IPS DF 19.7 (cell line): Measurements from ENCODE around the gene EPHA1.
"Not testable (repeated sequence)": the region's sequence is repeated elsewhere in the genome, so short reads cannot be mapped to it uniquely, and the experiment has no call there.

ENCODE experiments used
- DNase-seq: peaks from one replicate; pipeline ENCODE4 v3.0.0-alpha.2; 2013; ENCODE audit warnings: low read depth, low spot score

The EPHA1 gene

DNA sequence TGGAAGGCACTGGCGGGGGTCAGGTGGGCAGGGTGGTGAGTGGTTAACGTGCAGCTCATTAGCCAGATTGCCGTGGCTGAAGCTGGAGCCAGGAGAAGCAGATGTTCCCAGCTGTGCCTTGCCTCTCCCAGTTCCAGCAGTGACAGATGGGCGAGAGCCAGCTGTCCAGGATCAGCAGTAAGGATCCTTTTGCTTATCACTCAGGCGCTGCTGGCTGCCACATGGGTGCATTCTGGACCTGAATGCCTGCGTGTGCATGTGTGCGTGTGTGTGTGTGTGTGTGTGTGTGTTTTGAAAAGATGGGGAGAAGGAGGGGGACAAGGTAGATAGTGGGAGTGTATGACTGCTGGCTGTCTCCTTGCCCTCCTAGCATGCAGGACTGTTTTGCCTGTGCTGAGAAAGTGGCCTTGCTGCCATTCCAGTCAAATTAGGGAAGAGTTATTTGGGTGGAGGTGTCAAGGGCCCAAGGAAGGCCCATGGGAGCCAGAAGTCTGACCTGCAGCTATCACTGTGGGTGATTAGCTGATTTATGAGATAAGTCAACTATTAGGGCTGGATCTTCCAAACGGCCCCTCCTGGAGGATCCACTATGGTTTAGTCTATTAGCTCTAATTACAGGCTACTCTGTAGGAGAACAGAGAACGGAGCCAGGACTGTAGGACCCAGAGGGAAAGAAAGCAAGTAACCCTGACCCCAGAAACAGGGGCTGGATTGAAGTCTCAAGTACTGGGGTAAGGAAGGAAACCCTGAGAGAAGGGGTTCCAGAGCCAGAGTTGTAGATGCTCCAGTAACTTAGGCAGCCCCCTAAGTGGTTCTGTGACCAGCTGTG is 3.3 kb downstream of the EPHA1 start:
- no peak for DNase-seq

DNA sequence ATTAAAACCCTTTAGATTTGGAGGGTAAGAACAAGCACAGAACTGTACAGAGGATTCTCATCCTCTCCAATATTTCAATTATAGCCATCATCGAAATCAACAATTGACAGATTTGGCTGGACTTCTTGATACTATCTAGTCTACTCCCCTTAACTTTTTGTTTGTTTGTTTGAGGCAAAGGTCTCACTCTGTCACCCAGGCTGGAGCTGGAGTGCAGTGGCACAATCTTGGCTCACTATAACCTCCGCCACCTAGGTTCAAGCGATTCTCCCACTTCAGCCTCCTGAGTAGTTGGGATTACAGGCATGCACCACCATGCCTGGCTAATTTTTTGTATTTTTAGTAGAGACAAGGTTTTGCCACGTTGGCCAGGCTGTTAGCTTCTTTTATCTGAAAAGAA is 6.4 kb downstream of the EPHA1 start:
- not testable (repeated sequence) for DNase-seq

DNA sequence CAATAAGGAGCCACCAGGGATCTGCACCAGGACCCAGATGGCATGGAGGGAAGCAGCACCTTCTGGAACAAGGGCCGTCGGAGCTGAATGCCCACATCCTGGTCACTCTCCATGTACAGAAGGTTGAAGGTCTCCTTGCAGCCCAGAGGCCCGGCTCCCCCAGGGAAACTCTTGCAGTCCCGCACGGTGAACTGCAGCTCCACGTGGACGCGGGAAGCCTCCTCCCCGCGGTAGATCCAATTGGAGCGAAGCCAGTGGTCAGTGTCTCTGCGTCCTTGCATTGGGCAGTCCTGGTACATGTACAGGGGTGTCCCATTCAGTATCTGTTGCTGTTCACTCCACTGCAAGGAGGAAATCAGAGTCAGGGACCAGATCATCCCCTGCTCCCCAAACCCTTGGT is 7.4 kb downstream of the EPHA1 start:
- DNase-seq = no peak

DNA sequence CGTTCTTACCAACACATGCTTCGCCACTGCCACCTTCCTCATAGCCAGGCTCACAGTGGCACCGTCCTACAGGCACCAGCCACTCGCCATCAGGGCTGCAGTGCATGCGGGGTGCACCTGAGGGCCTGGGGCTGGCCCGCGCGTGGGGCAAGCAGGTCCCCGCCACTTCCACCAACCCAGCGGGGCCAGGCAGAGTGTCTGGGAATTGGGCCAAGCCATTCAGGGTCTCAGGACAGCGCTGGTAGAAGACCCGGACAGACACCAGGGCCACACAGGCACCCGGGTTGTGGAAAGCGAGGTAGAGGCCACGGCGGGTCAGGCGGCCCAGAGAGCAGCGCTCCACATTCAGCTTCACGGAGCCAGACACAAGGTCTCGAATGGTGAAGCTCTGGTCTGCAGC is 9.0 kb downstream of the EPHA1 start:
- DNase-seq = no peak

DNA sequence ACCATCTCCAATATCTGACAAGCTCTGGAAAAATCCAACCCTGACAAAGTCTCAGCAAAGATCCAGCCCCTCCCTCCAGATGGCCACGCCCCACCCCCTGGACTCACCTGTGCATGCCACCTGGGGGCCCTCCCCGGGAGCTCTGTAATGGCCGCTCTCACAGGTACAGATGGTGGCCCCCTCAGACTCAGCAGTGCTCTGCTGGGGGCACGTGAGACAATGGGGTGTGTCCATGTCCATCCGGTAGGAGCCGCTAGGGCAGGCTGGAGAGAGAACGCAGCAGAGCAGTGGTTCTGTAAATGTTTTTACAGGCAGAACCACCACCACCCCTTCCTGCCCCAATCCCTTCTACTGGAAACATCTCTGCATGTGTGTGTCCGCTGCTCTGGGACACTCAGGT is 9.5 kb downstream of the EPHA1 start:
- no peak for DNase-seq

DNA sequence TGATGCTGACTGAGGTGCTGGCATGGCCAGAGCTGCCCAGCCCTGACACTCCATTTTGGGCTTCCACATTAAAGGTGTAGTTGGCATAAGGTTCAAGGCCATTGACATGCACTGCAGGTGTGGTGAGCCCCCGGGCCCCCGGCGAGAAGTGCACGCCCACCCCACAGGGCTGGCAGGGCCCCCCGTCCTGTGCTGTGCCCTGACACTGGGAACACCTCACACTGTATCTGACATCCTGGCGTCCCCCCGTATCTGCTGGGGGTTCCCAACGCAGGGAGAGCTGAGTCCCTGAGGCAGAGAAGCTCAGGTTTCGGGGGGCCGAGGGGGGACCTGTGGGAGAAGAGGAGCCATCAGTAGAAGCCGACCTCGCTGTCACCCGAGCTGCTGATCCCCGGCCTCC is 10.0 kb downstream of the EPHA1 start:
- no peak for DNase-seq

DNA sequence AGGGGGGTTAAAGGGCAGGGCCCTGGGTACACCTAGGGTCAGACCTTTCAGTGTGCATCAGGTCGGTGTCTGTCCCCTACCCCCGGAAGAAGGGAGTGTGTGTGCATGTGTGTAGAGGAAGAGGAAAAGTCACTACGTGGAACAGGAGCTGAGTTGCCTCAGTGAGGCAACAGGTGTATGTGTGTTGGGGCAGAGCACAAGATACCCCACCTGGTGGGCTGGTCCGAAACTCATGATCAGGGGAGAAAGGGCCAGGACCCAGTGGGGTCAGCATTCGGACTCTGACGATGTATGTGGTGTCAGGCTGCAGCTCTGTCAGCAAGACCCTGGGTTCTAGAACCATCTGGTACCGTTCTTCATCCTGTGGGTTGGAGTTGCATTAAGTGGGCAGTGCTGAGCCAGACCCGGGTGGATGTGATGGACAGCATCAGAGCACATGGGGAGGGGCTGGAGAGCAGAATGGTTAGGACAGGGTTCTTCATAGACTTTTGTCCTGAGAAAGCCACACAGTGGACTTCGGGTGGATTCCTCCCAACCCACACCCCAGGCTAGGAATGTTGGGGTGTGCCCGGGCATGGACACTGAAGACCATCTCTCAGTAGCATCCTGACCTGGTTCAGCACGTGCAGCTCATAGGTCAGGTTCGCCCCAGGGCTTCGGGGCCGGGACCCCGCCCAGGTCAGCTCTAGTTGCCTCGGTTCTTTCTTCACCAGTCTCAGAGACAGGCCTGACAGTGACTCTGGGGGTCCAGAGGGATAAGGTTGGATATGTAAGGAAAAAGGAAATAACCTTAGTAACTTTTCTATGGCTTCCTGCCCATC is 10.7 kb downstream of the EPHA1 start:
- DNase-seq = no peak

DNA sequence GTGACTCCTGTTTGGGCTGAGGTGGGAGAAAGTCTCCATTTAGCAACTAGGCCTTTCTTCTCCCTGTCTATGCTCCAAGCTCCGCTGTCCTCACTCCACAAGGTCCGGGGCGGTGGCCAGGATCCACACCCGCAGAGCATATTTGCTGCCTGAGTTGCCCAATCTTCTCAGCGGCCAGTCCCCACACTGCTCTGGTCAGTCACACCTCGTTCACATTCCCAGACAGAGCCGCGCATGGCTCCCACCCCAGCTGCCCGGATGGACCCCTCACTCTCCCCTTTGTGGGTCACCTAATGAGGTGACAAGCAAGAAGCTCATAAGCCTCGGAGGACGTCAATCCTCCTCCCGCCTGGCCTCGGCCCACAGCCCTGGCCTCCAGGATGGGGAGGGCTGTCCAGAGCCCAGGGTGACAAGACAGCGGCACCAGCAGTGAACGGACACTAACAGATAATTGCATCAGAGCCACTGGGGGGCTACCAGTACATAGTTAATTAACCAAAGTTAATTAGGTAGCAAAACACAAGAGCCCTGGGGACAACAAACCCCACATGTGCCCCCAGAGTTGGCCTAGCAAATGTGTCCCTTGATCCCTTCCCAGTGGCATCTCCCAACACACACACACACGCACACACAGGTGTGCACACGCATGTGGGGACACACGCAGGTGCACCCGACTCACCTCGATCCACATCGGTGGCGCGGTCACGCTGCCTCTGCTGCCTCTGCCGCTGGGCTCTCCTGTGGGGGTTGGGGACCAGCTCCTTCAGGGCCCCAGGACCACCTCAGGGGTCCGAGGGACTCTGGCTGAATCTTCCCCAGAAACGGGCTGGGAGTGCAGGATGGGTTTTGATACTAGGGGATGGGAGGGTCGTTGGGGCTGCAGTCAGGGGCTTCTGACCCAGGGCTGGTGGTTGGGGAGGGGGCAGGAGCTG is 11.8 kb downstream of the EPHA1 start:
- DNase-seq = no peak

DNA sequence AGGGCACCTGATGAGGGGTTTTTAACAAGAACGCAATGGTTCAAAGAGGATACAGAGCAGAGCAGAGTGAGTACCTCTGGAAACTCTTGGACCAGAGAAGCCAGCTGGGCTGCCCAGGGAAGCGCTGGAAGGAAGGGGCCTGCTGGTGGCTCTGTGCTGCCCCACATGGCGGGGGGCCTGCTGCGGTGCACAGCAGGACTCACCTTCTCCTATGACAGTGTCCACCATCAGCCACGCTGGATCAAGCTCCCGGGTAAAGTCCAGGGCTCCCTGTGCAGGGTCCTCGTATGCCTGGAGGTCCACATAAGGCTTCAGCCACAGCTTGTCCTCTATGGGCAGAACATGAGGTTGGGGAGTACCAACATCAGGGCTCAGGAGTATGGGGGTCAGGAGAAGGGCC is 12.5 kb downstream of the EPHA1 start:
- no peak for DNase-seq

DNA sequence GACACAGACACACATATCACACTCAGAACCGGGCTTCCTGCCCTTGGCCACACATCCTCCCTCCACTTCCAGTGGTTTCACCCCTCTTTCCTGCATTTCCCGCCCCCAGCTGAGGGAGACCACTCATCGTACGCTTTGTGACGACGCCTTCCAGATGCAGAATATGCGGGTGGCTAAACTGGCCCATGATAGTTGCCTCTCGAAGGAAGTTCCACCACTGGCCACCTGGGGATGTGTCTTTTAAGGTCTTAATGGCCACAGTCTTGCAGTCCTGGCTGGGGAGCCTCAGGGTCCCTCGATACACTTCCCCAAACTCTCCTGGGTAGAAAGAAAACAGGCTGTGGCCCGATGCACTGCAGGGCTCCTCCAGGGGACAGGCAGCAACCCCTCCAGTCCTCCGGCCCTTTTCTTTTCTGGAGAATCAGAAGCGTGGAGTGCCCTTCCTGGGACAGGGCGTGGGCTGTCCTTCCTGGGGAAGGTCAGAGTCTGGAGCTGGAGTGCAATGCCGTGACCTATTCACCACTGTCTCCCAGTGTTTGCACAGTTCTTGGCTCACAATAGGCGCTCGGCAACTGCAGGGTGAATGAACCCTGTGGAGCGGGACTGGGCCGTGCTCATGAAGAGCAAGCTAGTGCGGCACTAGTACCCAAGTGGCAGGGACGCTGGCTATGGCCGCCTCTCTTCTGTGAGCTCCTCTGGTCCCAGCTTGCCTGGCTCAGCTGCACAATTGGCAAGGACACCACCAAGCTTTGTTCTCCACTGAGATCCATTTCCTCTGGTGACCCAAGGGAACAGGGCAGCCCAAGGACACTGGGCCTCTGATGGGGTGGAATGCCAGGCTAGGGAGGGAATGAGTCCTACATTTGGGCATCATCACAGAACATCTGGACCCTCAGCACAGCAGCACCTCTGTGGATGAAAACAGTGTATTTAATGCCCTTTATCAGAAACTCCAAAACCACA is 13.2 kb downstream of the EPHA1 start:
- DNase-seq = no peak

DNA sequence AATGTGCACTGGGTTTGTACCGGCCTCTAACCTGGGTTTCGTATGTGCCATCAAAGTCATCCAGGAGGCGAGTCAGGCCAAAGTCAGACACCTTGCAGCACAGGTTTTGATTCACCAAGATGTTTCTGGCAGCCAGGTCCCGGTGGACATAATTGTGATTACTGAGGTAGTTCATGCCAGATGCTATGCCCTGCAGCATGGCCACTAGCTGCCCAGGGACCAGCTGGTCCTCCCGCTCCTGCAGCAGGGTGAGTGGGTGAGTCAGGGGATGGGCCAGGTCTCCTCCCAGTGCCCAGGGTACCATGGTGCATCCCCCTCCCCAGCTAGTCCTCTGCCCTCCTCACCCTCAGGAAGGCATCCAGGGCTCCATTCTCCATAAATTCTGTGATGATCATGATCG is 13.9 kb downstream of the EPHA1 start:
- DNase-seq = no peak

DNA sequence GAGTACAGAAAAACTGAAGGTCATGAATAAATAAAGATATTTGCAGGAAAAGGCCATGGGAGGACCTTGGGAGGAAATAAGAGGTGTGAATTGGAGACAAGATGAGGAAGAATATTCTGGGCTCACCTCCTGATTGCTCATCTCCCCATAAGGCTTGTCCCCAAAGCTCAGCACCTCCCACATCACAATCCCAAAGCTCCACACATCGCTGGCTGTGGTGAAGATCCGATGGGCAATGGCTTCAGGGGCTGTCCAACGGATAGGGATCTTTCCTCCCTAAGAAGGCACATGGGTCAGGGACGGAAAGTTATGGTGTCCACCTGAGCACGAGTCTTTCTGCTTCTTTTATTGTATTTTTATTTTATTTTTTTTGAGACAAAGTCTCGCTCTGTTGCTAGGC is 14.6 kb downstream of the EPHA1 start:
- no peak for DNase-seq

DNA sequence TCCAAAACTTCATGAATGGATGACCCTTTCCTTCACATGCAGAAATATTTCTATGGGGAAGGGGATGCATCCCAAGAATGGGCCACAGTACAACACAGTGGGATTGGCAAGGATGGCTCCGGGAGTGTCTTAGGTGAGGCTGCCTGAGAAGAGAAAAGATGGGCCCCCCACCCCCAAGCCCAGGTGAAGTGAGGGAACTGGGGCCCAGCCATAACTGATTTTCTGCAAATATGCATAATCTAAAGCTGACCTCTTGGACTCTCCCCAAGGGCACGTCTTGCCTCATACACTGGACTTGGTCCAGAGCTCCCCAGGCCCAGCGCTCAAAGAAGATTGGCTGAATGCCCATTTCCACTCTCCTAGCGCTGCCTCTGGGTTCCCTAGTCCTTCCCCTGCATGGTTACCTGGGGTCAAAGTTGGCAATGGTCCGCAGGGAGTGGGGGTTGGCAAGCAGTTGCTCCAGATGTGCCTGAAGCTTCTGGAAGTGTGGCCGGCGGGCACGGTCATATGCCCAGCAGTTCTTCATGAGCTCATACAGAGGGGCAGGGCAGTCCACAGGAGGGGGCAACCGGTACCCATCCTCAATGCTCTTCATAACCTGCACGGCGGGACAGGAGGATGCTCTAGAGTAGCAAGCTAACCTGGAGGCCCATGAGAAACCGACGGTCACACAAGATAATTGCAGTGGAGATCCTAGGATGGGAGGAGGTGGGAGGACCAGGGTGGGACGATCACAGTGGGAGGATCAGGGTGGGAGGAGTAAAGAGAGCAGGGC is 15.2 kb downstream of the EPHA1 start:
- DNase-seq = no peak

DNA sequence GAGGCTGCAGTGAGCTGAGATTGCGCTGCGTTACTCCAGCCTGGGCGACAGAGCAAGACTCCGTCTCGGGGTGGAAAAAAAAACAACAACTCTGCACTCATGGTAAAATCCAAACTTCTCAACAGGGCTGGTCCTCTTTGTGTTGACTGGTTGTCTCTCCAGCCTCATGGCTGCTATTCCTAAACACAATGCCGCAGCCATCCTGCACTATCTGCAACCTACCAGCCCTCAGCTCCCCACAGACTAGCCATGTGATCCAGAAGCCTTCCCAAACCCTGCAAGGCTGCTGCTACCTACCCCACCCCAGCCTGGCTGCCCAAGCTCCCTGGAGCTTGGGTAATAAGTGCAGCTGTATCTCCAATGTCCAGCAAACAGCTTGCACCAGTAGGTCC is 15.8 kb downstream of the EPHA1 start:
- no peak for DNase-seq

DNA sequence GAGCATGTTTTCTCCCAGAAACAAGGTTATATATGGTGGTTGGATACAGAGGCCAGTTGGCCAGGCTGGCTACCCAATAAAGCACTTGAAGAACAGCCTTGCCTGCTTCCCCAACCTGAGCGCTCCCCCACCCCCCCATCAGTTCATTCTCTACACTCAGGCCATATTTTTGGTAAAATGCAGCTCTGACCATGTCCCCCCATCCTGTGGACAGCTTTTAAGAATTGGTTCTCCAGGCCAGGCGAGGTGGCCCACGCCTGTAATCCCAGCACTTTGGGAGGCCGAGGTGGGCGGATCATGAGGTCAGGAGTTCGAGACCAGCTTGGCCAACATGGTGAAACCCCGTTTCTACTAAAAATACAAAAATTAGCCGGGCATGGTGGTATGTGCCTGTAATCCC is 16.2 kb downstream of the EPHA1 start:
- not testable (repeated sequence) for DNase-seq

DNA sequence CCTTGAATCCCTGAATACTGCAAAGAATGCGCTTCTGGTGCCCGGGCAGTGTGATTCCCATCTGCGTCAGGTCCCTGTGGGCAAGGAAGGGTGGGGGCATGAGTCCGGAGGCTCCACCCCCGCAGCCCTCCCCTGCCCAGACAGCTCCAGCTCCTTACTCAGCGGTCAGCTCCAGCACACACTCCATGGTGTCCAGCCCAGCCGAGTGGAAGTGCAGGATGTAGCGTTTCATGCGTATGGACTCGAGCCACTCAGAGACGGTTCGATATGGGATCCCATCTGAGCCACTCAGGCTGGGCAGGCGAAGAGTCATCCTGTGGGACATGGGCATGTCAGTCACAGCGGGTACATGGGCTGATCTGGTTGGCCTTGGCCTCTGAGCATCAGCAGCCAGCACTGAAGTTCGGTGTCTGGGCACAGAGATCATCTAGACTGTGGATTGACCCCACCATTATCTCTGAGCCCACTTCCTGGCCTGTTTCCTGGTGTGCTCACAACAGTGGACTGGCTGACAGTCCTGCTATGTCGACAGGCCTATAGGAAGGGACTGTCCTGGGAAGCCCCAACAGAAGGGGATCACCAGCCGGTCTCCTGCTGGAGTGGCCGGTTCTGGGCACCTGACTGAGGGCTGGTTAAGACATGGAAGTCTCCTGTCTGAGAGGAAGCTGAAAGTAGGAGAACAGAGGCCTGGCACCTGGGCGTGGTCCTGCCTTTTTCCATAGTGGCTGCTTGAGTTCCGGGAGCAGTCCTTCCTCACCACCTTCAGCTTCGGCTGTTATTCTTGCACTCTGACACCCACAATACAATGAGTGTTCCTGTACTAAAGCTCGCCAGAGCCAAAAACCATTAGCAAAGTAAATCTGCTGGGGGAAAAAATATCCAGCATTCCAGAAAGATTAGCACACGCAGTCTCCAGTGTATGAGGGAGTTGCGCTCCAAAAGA is 16.9 kb downstream of the EPHA1 start:
- no peak for DNase-seq

DNA sequence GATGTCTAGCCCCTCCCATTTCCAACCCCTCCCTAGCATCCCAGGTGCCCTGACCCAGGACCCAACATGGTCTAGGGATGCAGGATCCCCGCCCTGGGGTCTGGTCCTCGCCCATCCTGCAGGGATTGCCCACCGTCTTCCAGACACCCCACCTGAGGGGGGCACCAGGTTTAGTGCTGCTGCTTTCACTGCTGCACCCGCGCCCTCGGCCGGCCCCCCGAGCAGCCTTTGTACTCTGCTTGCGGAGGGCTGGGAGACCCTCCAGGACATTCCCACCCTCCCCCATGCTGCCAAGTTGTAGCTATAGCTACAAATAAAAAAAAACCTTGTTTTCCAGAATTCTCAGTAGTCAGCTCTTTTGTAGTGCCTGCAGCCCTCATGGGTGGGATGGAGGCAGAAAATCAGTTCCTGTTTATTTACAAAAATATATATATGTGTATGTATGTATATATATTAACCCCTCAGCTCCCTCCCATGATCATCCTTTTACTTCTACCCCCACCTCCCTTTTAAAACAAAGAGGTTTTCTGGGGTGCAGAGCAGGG is 17.8 kb downstream of the EPHA1 start:
- DNase-seq = no peak

DNA sequence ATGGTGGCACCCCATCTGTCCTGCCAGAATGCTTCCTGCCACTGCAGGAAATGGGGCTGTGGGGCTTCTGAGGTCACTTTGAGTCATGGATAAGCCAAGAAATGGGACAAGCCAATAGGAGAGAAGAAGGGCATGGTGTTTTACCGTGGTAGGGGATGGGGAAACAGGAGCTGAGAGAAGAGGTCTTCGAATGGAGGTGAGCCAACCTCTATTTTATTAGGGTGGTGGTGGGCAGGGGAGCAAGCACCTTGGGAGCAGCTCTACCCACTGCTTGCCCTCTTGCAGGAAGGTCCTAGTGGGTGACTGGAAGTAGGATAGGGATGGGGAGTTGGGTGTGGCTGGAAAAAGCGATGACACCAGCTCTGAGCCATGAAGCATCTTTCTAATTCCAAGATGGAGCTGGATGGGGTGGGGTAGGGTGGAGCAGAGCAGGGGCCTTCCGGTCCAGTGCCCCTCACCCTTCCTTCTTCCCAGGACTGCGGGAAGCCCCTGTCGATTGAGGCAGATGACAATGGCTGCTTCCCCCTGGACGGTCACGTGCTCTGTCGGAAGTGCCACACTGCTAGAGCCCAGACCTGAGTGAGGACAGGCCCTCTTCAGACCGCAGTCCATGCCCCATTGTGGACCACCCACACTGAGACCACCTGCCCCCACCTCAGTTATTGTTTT is 18.4 kb downstream of the EPHA1 start:
- no peak for DNase-seq
